ENCODE measurements around the gene EPHB3. TPM values are rescaled to one million over a fixed set of nuclear protein-coding genes. Genes with fewer than 3 reads are reported as not detected.

EPHB3 gene
- polyA plus RNA-seq, 3 donors, result 0.71 to 1.2 (median 0.80) TPM

DNA sequence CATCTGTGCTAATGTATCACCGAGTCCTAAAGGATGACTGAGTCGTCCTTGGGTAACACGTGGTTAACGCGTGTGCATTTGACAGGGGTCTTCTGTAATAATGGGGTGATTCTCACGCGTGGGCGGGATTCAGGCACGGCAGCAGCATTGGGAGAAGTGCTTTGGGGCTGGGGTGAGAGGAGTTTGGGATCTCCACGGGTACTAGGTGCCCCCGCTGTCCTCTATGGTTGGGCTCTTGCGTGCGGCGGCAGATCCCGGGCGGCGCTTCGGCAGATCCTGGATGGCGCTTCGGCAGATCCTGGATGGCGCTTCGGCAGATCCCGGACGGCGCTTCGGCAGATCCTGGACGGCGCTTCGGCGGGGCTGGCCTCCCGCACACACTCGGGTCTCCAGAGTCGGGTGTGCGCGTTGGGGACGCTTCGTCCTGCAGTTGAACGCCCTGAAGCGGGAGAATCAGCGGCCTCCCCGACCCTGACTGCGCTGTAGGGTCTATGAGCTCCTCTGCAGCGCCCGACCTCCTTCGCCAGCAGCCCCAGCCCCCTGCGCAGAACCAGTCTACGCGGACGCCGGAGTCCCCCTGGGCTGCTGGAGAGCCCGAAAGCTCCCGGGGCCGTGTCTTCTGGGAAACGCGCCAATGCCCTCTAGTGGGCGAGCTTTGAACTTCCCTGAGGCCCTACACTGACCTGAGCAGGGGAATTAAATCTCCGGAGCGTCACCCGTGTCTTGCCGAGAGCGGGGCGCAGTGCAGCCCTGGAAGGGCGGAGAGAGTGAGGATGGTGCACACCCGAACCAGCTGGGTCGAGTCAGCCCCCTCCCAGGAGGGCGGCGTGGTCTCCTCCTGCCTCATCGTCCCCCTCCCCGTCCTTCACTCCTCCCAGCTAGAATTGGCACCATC, 48.1 kb upstream of the EPHB3 start:
- Mint-ChIP-seq H3K27ac (peak overlapping the region in 4 of 7 donors; percentile 45 to 64 (median 50)), H3K4me1 (peaks cover 23% of the 10 kb centered on the region), H3K27me3 (ENCODE audit: low read depth in 3 of 3) (peaks cover 17 to 25% (median 19%) of the 10 kb centered on the region in 3 donors), H3K4me3 (peak overlapping the region; percentile 75 to 92), H3K9me3 (peaks cover 2 to 9% (median 6%) of the 10 kb centered on the region in 7 donors), H3K36me3 (peaks cover 0 to 3% of the 10 kb centered on the region in 2 donors)
- Histone ChIP-seq H3K4me3 (replicated peaks in 1 of 3; ENCODE audit: low read depth in 2 of 3, low read length in 3 of 3) (peak overlapping the region; percentile 19 to 77 (median 31)), H3K36me3 (replicated peaks in 1 of 2; ENCODE audit: control insufficient read depth in 1 of 2, insufficient read depth in 2 of 2, low read length in 2 of 2) (no peaks in the 10 kb centered on the region), H4K20me1 (ENCODE audit: insufficient read depth, low read length) (no peaks in the 10 kb centered on the region), H3K4me2 (replicated peaks; ENCODE audit: extremely low read depth, low read length, poor library complexity, severe bottlenecking) (peak overlapping the region; percentile 84), H3K9ac (ENCODE audit: insufficient read depth, low read length, poor library complexity, severe bottlenecking) (peak overlapping the region; percentile 55), H3K79me2 (ENCODE audit: insufficient read depth, low read length) (no peaks in the 10 kb centered on the region), H3K27ac (ENCODE audit: low read depth in 1 of 2, low read length in 2 of 2) (peak overlapping the region in 1 of 2 donors; percentile 24), H3K4me1 (ENCODE audit: control insufficient read depth in 1 of 2, insufficient read depth in 2 of 2, low read length in 2 of 2) (peaks cover 21 to 25% of the 10 kb centered on the region in 2 donors), H2AFZ (ENCODE audit: insufficient read depth, low read depth, low read length, poor library complexity, severe bottlenecking) (peak overlapping the region; percentile 97), H3K27me3 (ENCODE audit: control insufficient read depth in 2 of 2, insufficient read depth in 2 of 2, low read length in 2 of 2) (peaks cover 9 to 19% of the 10 kb centered on the region in 2 donors), H3K9me3 (replicated peaks in 1 of 2; ENCODE audit: control insufficient read depth in 1 of 2, insufficient read depth in 1 of 2, low read length in 2 of 2) (no peaks in the 10 kb centered on the region)
- TF ChIP-seq, protein P1, sequence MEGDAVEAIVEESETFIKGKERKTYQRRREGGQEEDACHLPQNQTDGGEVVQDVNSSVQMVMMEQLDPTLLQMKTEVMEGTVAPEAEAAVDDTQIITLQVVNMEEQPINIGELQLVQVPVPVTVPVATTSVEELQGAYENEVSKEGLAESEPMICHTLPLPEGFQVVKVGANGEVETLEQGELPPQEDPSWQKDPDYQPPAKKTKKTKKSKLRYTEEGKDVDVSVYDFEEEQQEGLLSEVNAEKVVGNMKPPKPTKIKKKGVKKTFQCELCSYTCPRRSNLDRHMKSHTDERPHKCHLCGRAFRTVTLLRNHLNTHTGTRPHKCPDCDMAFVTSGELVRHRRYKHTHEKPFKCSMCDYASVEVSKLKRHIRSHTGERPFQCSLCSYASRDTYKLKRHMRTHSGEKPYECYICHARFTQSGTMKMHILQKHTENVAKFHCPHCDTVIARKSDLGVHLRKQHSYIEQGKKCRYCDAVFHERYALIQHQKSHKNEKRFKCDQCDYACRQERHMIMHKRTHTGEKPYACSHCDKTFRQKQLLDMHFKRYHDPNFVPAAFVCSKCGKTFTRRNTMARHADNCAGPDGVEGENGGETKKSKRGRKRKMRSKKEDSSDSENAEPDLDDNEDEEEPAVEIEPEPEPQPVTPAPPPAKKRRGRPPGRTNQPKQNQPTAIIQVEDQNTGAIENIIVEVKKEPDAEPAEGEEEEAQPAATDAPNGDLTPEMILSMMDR (IDR thresholded peaks at IDR 0.05), result peak; percentile 91
- intact Hi-C loops (cut with micrococcal nuclease), result loop anchor here (5.0 kb wide), 2 partner anchors 46 to 96 kb away; no protein-coding TSS in a partner anchor
- DNase-seq, result peak; percentile 72 to 81 (median 80)
- 9% methylated on average over 59 of the region's 69 CpGs for WGBS (ENCODE audit: insufficient coverage)

DNA sequence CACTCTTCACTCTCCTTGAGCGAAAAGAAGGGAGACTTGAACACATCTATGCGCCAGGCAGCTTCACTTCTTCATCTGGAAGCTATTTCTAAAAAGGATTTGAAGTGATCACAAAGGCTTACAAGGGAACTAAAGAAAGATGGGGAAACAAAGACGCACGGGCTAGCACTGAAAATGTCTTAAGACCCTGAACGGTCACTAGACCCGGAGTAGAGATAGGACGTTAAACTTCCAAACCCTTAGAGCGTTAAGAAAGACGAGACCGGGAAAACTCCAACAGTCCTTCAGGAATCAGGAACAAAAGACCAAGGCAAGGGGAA, 47.5 kb upstream of the EPHB3 start:
- TF ChIP-seq, protein P1 (IDR thresholded peaks at IDR 0.05), result no peak
- Mint-ChIP-seq H3K4me3 (peak overlapping the region; percentile 75 to 92), H3K9me3 (peaks cover 2 to 9% (median 6%) of the 10 kb centered on the region in 7 donors), H3K27me3 (ENCODE audit: low read depth in 3 of 3) (peaks cover 19 to 28% (median 20%) of the 10 kb centered on the region in 3 donors), H3K36me3 (peaks cover 0 to 3% of the 10 kb centered on the region in 2 donors), H3K4me1 (peaks cover 23% of the 10 kb centered on the region), H3K27ac (peak overlapping the region in 4 of 7 donors; percentile 5 to 64 (median 48))
- Histone ChIP-seq H3K27ac (ENCODE audit: low read depth in 1 of 2, low read length in 2 of 2) (peak overlapping the region in 1 of 2 donors; percentile 24), H3K27me3 (ENCODE audit: control insufficient read depth in 2 of 2, insufficient read depth in 2 of 2, low read length in 2 of 2) (peaks cover 9 to 19% of the 10 kb centered on the region in 2 donors), H3K9me3 (replicated peaks in 1 of 2; ENCODE audit: control insufficient read depth in 1 of 2, insufficient read depth in 1 of 2, low read length in 2 of 2) (no peaks in the 10 kb centered on the region), H2AFZ (ENCODE audit: insufficient read depth, low read depth, low read length, poor library complexity, severe bottlenecking) (peak overlapping the region; percentile 97), H3K79me2 (ENCODE audit: insufficient read depth, low read length) (no peaks in the 10 kb centered on the region), H3K36me3 (replicated peaks in 1 of 2; ENCODE audit: control insufficient read depth in 1 of 2, insufficient read depth in 2 of 2, low read length in 2 of 2) (no peaks in the 10 kb centered on the region), H3K4me3 (replicated peaks in 1 of 3; ENCODE audit: low read depth in 2 of 3, low read length in 3 of 3) (peak overlapping the region; percentile 11 to 77 (median 31)), H3K9ac (ENCODE audit: insufficient read depth, low read length, poor library complexity, severe bottlenecking) (peak overlapping the region; percentile 55), H3K4me1 (ENCODE audit: control insufficient read depth in 1 of 2, insufficient read depth in 2 of 2, low read length in 2 of 2) (peaks cover 21 to 25% of the 10 kb centered on the region in 2 donors), H3K4me2 (replicated peaks; ENCODE audit: extremely low read depth, low read length, poor library complexity, severe bottlenecking) (peak overlapping the region; percentile 84), H4K20me1 (ENCODE audit: insufficient read depth, low read length) (no peaks in the 10 kb centered on the region)
- 3% methylated on average over 6 of the region's 10 CpGs for WGBS (ENCODE audit: insufficient coverage)
- intact Hi-C loops (cut with micrococcal nuclease), result loop anchor here (5.0 kb wide), 2 partner anchors 47 to 97 kb away; no protein-coding TSS in a partner anchor
- peak in 1 of 3 donors; percentile 39 for DNase-seq
